Globus pallidus (tissue), 1 donor: ENCODE results near the gene GAGE12J.
"Not testable (repeated sequence)": the region's sequence is repeated elsewhere in the genome, so short reads cannot be mapped to it uniquely, and the experiment has no call there.

ENCODE experiments used
- DNase-seq: peaks from one replicate; pipeline ENCODE4 v3.0.0-alpha.2; 2015; ENCODE audit warnings: low spot score

Gene GAGE12J

DNA sequence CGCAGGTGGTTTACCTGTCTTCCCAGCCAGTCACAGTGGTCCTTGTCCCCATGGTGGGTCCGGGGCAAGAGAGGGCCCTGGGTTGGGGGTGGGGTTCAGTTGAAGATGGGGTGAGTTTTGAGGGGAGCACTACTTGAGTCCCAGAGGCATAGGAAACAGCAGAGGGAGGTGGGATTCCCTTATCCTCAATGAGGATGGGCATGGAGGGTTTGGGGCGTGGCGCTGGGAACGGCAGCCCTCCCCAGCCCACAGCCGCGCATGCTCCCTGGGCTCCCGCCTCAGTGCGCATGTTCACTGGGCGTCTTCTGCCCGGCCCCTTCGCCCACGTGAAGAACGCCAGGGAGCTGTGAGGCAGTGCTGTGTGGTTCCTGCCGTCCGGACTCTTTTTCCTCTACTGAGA lies at the start of gene GAGE12J:
Gene GAGE12J (plus strand): TSS at position 301 of the 400 bp plus-strand sequence. CDS start 1,157 bp downstream, outside the sequence.
- DNase-seq = not testable (repeated sequence)

DNA sequence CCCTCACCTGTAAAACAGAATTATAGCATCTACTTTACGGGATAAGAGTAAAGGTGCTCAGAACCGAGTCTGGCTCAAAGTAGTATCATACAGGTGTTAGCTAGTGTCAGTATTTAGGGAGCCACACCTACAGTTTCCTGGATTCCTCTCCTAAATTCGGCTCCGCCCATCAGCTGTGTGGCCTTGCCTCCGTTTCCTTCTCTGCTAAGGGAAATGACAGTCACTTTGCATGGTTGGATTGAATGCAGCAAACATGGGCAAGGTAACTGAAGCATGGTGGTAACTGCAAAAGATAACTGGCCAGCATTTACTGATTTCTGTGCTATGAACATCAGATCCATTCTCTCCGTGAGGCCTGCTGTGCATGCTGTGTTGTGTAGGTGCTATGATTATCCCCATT lies 49.4 kb upstream of the GAGE12J start:
- DNase-seq = no peak

DNA sequence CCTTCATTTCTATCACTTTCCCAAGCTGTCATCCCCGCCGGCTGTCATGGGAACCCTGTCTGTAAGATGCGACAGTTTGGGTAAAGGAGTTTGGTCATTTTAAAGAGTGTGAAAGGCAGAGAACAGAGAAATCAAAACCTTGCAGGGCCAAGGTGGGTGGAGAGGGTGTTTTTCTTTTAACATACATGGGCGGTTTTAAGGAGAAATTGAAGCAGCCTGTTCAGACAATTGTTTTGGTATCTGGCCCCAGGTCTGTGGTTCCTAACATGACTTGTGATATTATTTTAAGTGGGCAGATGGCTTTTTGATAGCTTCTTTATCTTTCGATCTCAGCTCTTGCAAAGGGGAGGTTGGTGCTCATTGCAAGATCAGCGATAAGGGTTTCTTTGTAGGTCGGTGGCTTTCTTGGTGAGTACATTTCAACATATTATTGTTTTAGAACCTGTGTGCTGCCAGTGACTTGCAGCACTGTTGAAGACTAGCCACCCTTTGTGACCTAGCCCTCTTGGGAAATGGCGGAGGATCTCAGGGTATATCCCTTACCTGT lies 48.6 kb upstream of the GAGE12J start:
- DNase-seq = no peak

- DNase-seq = no peak
These were observed 45.6 kb upstream of the GAGE12J start for GRCh38 chrX:49276207-49276606.

DNA sequence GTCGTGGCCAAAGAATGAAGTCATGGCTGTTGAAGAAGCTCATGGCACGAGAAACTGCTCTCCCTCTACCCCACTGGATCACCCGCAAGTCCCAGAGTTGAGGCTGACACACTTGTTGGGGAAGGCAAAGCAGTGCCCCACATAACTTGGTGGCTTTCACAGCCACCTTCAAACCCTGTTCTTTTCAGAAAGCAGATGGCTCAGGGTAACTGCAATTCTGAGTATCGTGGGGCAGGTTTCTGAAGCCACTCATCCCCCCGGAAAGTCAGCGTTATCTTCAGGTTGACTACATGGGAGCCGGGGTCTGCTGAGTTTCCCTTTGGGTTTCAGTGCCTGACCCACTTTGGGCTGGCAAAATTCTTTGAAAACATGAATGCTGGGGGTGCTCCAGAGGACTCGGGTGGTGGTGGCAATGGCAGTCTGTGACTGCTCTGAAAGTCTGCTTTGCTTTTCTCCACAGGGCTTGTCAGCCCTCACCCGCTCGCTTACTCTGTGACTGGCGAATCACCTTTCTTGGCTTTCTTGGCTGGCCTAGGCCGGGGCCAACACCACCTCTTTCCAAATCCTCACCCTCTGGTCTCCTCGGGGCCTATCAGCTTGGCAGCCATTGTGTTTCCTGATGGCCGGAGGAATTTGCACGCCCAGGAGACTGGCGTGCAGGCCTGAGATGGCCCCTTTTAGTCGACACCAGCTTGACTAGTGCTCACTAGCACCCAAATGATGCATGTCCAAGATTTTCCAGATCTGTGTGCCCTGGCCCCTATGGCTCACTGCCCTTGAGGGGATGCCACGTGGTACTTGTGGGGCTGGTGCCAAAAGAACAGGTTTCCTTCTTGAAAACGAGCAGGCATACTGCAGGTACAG lies 44.9 kb upstream of the GAGE12J start:
- no peak for DNase-seq

- DNase-seq = no peak
These were observed 44.4 kb upstream of the GAGE12J start for GRCh38 chrX:49277535-49277830.

DNA sequence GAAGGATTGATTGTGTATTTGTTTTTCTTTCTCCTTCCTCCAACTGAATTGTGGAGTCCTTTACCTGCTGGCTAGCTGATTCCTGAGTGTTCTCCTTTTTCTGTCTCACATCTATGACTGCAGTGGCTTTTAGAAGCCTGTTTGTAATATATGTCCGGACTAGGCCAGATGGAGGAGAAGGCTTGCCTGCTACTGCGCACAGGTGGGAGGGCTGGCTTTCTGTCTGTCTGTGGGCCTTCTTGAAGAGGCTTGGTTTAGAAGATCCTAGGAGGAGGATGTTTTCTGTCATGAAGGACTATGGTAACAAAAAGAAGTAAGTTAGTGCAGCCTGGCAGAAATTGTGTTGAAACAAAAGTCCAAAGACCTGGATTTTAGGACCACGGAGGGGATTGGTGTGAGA lies 43.8 kb upstream of the GAGE12J start:
- no peak for DNase-seq

GRCh38 chrX:49282647-49283011 lies 39.2 kb upstream of the GAGE12J start:
- no peak for DNase-seq

DNA sequence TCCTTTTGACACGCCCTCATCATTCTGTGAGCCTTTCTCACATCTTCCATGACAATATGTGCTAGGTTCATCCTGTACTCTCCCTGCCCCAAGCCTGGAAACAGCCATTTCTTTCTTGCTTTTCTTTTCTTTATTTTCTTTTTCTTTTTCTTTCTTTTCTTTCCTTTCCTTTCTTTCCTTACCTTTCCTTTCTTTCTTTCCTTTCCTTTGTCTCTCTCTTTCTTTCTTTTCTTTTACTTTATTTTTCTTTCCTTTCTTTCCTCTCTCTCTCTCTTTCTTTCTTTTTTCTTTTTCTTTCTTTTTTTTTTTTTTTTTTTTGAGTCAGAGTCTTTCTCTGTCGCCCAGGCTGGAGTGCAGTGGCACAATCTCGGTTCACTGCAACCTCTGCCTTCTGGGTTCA lies 37.6 kb upstream of the GAGE12J start:
- DNase-seq = no peak

GRCh38 chrX:49286136-49286535 lies 35.7 kb upstream of the GAGE12J start:
- no peak for DNase-seq

DNA sequence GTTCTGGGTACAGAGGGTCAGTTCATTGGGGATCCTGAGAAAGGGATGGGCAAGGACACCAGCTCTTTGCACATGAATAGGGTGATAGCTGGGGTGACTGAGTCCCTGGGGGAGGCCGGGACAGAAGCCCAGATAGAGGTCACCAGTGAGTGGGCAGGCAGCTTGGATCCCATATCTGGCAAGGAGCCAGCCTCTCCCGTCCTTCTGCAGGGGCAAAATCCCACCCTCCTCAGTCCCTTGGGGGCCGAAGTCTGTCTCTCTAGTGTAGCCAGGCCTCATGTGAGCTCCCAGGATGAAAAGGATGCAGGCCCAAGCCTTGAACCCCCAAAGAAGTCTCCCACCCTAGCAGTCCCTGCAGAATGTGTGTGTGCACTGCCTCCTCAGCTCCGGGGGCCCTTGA lies 35.3 kb upstream of the GAGE12J start:
- no peak for DNase-seq

DNA sequence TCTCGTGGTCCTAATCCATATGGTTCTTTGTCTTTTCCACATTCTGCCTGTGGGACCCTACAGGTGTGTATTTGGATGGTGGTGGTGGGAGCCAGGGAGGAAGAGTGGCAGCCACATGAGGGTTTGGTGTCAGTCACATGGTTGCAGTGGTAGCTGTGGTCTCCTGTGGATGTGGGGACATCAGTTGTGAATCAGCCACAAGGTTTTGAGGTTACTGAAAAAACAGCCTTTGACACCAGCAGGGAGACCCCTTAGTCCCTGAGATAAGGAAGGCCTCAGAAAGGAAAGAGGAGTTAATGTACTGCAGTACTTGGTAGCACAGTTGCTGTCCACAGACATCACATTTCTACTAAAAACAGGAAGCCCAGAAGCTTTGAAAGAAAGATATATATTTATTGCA lies 34.2 kb upstream of the GAGE12J start:
- no peak for DNase-seq

- DNase-seq = no peak
These were observed 31.6 kb upstream of the GAGE12J start for GRCh38 chrX:49290215-49290614.

DNA sequence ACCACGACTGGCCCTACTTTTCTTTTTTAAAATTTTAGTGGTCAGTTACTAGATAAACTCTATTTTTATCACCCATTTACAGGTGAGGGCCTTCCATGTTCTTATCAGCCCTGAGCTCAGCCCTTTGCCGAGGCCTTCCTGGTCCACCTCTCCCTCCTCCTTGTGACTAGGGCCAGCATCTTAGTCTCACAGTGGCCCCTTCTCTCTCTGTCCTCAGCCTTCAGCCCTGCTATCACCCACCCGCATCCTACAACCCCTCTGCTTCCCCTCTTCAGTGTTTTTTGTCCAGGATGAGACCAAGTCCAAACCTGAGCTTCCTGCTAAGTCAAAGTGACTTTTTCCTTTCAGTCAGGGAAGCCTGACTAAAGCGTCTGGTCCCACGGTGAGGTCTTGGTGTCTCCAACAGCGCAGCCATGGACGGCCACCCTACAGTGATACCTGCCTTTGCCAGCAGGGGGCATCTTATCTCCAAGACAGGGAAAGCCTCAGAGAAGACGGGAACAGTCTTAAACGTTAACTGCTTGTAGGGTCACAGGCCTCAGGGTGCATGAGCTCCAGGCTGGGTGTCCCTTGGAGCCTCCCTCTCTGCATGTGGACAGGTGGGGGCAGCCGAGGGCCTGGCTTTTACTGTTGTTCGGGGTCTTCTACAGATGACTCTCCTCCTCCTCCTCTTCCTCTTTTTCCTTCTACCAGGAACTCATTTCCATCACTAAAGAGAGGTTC lies 30.1 kb upstream of the GAGE12J start:
- peak; percentile 22 for DNase-seq

- no peak for DNase-seq
These were observed 29.2 kb upstream of the GAGE12J start for GRCh38 chrX:49292400-49293362.

GRCh38 chrX:49299293-49299692 lies 22.5 kb upstream of the GAGE12J start:
- DNase-seq = not testable (repeated sequence)

- DNase-seq = no peak
These were observed 21.1 kb upstream of the GAGE12J start for GRCh38 chrX:49300703-49301102.

DNA sequence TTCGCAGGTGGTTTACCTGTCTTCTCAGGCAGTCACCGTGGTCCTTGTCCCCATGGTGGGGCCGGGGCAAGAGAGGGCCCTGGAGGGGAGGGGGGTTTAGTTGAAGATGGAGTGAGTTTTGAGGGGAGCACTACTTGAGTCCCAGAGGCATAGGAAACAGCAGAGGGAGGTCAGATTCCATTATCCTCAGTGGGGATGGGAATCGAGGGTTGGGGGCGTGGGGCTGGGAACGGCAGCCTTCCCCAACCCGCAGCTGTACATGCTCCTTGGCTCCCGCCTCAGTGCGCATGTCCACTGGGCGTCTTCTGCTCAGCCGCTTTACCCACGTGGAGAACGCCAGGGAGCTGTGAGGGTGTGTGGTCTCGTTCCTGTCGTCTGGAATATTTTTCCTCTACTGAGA lies 18.5 kb upstream of the GAGE12J start, which contains the start of gene GAGE10:
Gene GAGE10 (plus strand): TSS at position 301 of the 400 bp plus-strand sequence. CDS start 1,214 bp downstream, outside the sequence.
- DNase-seq = no peak

DNA sequence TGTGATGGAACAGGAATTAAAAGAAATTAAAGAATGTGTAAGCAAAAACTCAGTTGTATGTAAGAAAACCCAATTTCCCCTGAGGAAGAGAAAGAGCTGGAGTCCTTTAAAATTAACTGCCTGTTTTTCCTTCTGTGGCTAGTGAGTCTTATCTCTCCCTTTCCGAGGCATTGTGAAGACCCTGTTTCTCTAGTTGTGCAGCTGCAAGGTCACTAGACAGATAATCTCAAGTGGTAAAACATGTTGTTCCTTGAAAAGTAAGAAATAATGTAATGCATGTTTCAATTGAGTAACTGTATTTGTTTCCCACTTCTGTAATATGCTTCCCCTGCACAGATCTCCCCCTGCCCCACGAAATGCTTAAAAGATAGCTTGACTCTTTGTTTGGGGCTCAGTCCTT lies 14.1 kb upstream of the GAGE12J start:
- DNase-seq = not testable (repeated sequence)

DNA sequence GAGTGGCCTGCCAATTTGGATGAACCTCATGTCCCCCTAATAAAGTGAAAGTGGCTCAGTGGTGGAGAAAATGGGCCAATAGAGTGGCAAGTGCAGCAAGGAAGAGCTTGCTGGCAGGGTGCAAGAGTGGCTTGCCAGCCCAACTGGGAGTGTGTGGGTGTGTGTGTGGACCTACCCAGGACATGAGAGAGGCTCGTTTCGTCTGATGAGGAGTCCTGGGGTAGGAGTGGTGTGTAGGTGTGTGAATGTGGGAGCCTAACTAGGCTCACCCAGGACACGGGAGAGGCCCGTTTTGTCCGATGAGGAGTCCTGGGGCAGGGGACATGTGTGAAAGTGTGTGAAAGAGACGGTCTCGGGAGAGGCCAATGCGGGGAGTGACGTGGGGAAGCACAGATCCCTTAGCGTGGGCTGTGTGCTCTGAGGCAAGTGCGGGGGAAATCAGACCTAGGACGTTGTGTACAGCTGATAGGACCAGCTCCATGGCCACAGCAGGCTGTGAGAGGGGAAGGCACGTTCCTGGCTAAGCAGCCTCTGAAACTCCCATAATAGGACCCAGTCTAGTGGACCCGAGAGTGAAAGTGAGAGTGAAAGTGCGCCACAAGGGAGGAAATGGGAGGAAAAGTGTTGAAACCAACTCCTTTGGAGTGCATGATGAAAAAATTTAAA lies 13.1 kb upstream of the GAGE12J start:
- peak; percentile 8 for DNase-seq

DNA sequence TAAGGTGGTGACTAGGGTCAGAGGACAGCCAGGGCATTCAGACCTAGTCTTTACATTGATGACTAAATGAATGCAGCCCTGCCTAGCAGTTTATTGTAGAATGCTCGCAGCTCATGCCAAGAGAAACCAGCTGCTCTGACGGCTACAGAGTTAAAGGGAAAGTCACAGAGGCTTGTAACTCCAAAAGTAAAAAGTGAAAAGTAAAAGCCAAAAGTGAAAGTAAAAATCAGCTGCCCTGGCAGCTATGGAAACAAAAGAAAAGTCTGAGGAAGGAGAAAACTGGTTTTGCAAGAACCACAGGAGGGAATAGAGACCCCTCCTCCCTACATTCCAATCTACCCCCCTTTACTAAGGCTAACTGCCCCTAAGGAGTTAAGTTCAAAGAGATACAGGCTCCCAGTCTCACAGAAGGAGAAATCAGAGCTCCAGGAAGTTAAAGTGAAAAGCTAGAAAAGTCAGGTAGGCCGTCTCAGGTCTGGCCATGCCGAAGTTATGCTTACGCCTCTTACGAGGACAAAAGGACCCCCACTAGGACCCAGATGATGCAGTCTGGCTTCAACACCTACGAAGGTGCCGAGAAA lies 12.3 kb upstream of the GAGE12J start:
- peak; percentile 3 for DNase-seq
